ENCODE data around the gene POLD2. TPM values are rescaled to one million over a fixed set of nuclear protein-coding genes. Genes with fewer than 3 reads are reported as not detected.

POLD2 gene
- total RNA-seq, 1 experiment from 2014 or later: 154 TPM

DNA sequence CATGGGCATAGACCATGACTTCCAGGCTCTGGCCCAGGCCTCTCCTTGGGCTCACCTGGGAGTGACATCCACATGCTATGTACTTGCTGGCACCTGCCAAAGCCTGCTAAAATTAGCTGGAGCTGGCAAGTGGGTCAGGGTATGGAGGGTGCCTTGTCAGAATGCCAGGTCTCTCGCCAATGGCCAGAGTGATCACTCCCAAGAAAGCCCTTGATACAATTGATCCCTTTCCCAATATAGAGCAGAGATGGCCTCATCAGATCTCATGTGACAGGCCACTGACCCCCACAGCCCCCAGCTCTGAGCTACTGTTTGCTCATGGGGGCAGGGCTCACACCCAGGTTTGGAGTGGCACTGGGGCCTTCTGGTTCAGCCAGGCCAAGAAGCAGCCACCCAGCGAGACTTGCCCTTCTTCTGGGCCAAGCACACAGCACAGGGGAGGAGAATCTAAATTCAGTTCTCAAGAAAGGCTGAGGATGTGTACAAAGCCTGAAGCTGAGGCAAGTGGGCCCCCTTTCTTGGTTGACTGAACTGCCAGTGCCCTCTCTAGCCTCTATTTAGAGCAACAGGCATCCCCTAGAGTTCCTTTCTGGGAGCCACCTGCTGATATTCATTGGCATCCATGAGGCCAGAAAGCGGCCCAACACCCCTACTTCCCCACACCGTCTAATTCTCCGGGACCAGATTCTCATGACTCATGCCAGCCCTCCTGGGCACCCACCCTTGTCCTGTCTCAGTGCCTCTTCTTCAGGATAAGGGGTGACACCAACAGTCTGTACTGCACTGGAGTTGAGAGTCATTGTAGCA, 36.7 kb upstream of the POLD2 start (continued):
- TF ChIP-seq, protein P1, sequence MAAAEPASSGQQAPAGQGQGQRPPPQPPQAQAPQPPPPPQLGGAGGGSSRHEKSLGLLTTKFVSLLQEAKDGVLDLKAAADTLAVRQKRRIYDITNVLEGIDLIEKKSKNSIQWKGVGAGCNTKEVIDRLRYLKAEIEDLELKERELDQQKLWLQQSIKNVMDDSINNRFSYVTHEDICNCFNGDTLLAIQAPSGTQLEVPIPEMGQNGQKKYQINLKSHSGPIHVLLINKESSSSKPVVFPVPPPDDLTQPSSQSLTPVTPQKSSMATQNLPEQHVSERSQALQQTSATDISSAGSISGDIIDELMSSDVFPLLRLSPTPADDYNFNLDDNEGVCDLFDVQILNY (CRISPR knock-in tag; IDR thresholded peaks at IDR 0.05): no peak
- TF ChIP-seq, protein P2, sequence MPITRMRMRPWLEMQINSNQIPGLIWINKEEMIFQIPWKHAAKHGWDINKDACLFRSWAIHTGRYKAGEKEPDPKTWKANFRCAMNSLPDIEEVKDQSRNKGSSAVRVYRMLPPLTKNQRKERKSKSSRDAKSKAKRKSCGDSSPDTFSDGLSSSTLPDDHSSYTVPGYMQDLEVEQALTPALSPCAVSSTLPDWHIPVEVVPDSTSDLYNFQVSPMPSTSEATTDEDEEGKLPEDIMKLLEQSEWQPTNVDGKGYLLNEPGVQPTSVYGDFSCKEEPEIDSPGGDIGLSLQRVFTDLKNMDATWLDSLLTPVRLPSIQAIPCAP (CRISPR knock-in tag; IDR thresholded peaks at IDR 0.05): no peak
- TF ChIP-seq, protein P3, sequence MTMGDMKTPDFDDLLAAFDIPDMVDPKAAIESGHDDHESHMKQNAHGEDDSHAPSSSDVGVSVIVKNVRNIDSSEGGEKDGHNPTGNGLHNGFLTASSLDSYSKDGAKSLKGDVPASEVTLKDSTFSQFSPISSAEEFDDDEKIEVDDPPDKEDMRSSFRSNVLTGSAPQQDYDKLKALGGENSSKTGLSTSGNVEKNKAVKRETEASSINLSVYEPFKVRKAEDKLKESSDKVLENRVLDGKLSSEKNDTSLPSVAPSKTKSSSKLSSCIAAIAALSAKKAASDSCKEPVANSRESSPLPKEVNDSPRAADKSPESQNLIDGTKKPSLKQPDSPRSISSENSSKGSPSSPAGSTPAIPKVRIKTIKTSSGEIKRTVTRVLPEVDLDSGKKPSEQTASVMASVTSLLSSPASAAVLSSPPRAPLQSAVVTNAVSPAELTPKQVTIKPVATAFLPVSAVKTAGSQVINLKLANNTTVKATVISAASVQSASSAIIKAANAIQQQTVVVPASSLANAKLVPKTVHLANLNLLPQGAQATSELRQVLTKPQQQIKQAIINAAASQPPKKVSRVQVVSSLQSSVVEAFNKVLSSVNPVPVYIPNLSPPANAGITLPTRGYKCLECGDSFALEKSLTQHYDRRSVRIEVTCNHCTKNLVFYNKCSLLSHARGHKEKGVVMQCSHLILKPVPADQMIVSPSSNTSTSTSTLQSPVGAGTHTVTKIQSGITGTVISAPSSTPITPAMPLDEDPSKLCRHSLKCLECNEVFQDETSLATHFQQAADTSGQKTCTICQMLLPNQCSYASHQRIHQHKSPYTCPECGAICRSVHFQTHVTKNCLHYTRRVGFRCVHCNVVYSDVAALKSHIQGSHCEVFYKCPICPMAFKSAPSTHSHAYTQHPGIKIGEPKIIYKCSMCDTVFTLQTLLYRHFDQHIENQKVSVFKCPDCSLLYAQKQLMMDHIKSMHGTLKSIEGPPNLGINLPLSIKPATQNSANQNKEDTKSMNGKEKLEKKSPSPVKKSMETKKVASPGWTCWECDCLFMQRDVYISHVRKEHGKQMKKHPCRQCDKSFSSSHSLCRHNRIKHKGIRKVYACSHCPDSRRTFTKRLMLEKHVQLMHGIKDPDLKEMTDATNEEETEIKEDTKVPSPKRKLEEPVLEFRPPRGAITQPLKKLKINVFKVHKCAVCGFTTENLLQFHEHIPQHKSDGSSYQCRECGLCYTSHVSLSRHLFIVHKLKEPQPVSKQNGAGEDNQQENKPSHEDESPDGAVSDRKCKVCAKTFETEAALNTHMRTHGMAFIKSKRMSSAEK (CRISPR knock-in tag; IDR thresholded peaks at IDR 0.05; ENCODE audit: borderline replicate concordance): no peak
- no peak for TF ChIP-seq TCF7 (CRISPR knock-in tag; IDR thresholded peaks at IDR 0.05; ENCODE audit: low read depth)

DNA sequence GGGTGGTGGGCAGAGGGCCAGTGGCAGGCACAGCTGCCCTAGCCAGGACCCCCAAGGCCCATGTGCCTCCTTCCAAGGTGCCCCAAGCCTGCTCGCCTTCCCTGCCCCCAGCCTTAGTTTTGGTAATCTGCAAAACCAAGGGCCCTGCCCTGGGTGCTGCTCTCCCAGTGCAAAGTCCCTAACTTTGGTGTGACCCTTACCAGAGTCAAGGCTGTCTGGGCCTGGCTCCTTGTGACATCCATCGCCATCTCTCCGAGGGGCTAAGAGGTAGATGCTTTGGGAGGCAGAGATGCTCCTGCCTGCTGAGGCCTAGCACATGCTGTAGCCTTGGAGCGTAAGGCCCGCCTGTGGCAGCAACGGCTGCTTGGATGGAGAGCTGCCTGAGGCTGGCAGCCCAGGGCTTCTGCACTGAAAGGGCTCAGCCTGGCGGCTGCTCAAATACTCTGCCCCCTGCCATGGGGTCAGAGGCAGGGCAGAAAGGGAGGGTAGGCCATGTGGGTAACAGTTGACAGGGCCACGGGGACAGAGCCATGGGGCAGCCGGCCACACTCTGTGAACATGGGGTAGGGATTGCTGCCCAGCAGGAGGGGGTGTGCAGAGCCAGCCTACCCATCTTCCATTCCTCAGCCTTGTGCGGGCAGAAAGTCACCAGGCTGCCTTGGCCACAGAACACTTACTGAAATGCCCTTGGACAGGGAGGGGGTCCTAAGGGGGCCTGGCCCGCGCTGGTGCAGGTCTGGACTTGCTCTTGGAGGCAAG, 35.7 kb upstream of the POLD2 start:
- no peak for ATAC-seq
- Mint-ChIP-seq H3K4me3 (no peak overlapping the region), H3K27me3 (ENCODE audit: low read depth) (no peaks in the 10 kb centered on the region; the same call in 1 of the 2 replicates), H3K9me3 (no peaks in the 10 kb centered on the region), H3K4me1 (peaks cover 9% of the 10 kb centered on the region), H3K27ac (0 out of 2 replicates have a peak overlapping the region, but pooled peaks have one; percentile 49), H3K36me3 (no peaks in the 10 kb centered on the region)
- DNase-seq (ENCODE audit: low spot score): no peak
- ChIA-PET POLR2A (no interaction called here), CTCF (interaction anchor here (0.9 kb wide), 1 partner anchor 38 kb away, joined by 7 read pairs; no protein-coding TSS in a partner anchor)
- TF ChIP-seq, protein P2 (CRISPR knock-in tag; IDR thresholded peaks at IDR 0.05): no peak
- TF ChIP-seq TCF7 (CRISPR knock-in tag; IDR thresholded peaks at IDR 0.05; ENCODE audit: low read depth): no peak
- no peak for TF ChIP-seq NFYB (CRISPR knock-in tag; conservative IDR thresholded peaks at IDR 0.05; ENCODE audit: low read depth)
- TF ChIP-seq NR2C2 (CRISPR knock-in tag; IDR thresholded peaks at IDR 0.05): no peak
- TF ChIP-seq ZNF232 (CRISPR knock-in tag; IDR thresholded peaks at IDR 0.05): no peak
- no peak for TF ChIP-seq TEAD1 (CRISPR knock-in tag; IDR thresholded peaks at IDR 0.05)
- TF ChIP-seq, protein P4, sequence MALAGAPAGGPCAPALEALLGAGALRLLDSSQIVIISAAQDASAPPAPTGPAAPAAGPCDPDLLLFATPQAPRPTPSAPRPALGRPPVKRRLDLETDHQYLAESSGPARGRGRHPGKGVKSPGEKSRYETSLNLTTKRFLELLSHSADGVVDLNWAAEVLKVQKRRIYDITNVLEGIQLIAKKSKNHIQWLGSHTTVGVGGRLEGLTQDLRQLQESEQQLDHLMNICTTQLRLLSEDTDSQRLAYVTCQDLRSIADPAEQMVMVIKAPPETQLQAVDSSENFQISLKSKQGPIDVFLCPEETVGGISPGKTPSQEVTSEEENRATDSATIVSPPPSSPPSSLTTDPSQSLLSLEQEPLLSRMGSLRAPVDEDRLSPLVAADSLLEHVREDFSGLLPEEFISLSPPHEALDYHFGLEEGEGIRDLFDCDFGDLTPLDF (CRISPR knock-in tag; IDR thresholded peaks at IDR 0.05): no peak
- TF ChIP-seq, protein P5, sequence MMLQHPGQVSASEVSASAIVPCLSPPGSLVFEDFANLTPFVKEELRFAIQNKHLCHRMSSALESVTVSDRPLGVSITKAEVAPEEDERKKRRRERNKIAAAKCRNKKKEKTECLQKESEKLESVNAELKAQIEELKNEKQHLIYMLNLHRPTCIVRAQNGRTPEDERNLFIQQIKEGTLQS (CRISPR knock-in tag; conservative IDR thresholded peaks at IDR 0.05): no peak
- TF ChIP-seq RORB (CRISPR knock-in tag; IDR thresholded peaks at IDR 0.05): no peak
- no peak for TF ChIP-seq TEAD4 (CRISPR knock-in tag; IDR thresholded peaks at IDR 0.05)
- TF ChIP-seq, protein P6, sequence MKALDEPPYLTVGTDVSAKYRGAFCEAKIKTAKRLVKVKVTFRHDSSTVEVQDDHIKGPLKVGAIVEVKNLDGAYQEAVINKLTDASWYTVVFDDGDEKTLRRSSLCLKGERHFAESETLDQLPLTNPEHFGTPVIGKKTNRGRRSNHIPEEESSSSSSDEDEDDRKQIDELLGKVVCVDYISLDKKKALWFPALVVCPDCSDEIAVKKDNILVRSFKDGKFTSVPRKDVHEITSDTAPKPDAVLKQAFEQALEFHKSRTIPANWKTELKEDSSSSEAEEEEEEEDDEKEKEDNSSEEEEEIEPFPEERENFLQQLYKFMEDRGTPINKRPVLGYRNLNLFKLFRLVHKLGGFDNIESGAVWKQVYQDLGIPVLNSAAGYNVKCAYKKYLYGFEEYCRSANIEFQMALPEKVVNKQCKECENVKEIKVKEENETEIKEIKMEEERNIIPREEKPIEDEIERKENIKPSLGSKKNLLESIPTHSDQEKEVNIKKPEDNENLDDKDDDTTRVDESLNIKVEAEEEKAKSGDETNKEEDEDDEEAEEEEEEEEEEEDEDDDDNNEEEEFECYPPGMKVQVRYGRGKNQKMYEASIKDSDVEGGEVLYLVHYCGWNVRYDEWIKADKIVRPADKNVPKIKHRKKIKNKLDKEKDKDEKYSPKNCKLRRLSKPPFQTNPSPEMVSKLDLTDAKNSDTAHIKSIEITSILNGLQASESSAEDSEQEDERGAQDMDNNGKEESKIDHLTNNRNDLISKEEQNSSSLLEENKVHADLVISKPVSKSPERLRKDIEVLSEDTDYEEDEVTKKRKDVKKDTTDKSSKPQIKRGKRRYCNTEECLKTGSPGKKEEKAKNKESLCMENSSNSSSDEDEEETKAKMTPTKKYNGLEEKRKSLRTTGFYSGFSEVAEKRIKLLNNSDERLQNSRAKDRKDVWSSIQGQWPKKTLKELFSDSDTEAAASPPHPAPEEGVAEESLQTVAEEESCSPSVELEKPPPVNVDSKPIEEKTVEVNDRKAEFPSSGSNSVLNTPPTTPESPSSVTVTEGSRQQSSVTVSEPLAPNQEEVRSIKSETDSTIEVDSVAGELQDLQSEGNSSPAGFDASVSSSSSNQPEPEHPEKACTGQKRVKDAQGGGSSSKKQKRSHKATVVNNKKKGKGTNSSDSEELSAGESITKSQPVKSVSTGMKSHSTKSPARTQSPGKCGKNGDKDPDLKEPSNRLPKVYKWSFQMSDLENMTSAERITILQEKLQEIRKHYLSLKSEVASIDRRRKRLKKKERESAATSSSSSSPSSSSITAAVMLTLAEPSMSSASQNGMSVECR (CRISPR knock-in tag; IDR thresholded peaks at IDR 0.05; ENCODE audit: borderline replicate concordance): no peak

All from WTC11 (cell line).